Transverse colon (tissue), 4 donors: ENCODE results near the gene CCNG2.

Source experiments
- CTCF ChIP-seq, 5 experiments: fragments of 200-600 bp in 3 of 5; fragments of 450-650 bp in 2 of 5; sonication (generic) in 3 of 5; IDR thresholded peaks; 1 replicate in 2 of 5; 2 replicates in 3 of 5; pipeline ENCODE4 v1.5.1; 2016 to 2017; ENCODE audit warnings: antibody characterized with exemption in 5 of 5, inconsistent platforms in 3 of 5, mild to moderate bottlenecking in 2 of 5, moderate library complexity in 1 of 5
- POLR2A ChIP-seq: fragments of 450-650 bp; IDR thresholded peaks from one replicate; pipeline ENCODE4 v1.6.1; 2016; ENCODE audit warnings: antibody characterized with exemption, mild to moderate bottlenecking, moderate library complexity
- POLR2AphosphoS5 ChIP-seq, 3 donors: sonication (generic); formaldehyde crosslinking; IDR thresholded peaks; one replicate each; pipeline ENCODE4 v1.6.1; 2016; ENCODE audit warnings: antibody characterized with exemption in 3 of 3

- TF ChIP-seq CTCF (IDR thresholded peaks at IDR 0.05) (no peak), POLR2A (no peak), POLR2AphosphoS5 (IDR thresholded peaks at IDR 0.05) (no peak)
These were observed 22.5 kb downstream of the CCNG2 start for GRCh38 chr4:77179519-77179918.
